Mucosa of rectum (tissue), 2 donors: ENCODE results near the gene ASPDH.

Experiments used
- H3K27ac ChIP-seq, 2 donors: one replicate each; pipeline ENCODE4 v1.7.0; 2013; ENCODE audit warnings: inconsistent platforms in 2 of 2, low read depth in 2 of 2, low read length in 2 of 2
- H3K27me3 ChIP-seq, 2 donors: one replicate each; pipeline ENCODE4 v1.7.0; 2013; ENCODE audit warnings: low read length in 2 of 2; ENCODE audit not compliant: control insufficient read depth in 2 of 2, insufficient read depth in 2 of 2
- H3K36me3 ChIP-seq, 2 donors: one replicate each; pipeline ENCODE4 v1.7.0; 2013; ENCODE audit warnings: low read length in 2 of 2; ENCODE audit not compliant: control insufficient read depth in 2 of 2, insufficient read depth in 2 of 2
- H3K4me1 ChIP-seq, 2 donors: one replicate each; pipeline ENCODE4 v1.7.0; 2013; ENCODE audit warnings: low read length in 2 of 2, mild to moderate bottlenecking in 1 of 2; ENCODE audit not compliant: control insufficient read depth in 2 of 2, insufficient read depth in 2 of 2
- H3K4me3 ChIP-seq, 2 donors: one replicate each; pipeline ENCODE4 v1.7.0; 2013; ENCODE audit warnings: low read length in 2 of 2
- H3K9ac ChIP-seq, 2 donors: one replicate each; pipeline ENCODE4 v1.7.0; 2013; ENCODE audit warnings: low read length in 2 of 2, low read depth in 1 of 2, mild to moderate bottlenecking in 1 of 2
- H3K9me3 ChIP-seq, 2 donors: one replicate each; pipeline ENCODE4 v1.7.0; 2013; ENCODE audit warnings: low read length in 2 of 2; ENCODE audit not compliant: control insufficient read depth in 2 of 2
- donor health status: healthy.
- donor health status: Normal muscosa, but diverticular disease.

Gene ASPDH

GRCh38 chr19:50555033-50555432, 41.3 kb upstream of the ASPDH start:
- Histone ChIP-seq H3K4me3 (no peak overlapping the region), H3K9me3 (no peaks in the 10 kb centered on the region), H3K4me1 (peaks cover 0 to 3% of the 10 kb centered on the region in 2 donors), H3K27ac (no peak overlapping the region), H3K27me3 (peaks cover 20 to 29% of the 10 kb centered on the region in 2 donors), H3K9ac (no peak overlapping the region), H3K36me3 (no peaks in the 10 kb centered on the region)

- peaks cover 20 to 29% of the 10 kb centered on the region in 2 donors for H3K27me3 ChIP-seq
- H3K27ac ChIP-seq, result no peak overlapping the region
- H3K4me3 ChIP-seq, result no peak overlapping the region
- peaks cover 0 to 3% of the 10 kb centered on the region in 2 donors for H3K4me1 ChIP-seq
- H3K9ac ChIP-seq, result no peak overlapping the region
- no peaks in the 10 kb centered on the region for H3K9me3 ChIP-seq
- H3K36me3 ChIP-seq, result no peaks in the 10 kb centered on the region
These were observed 40.5 kb upstream of the ASPDH start for GRCh38 chr19:50554212-50554611.

GRCh38 chr19:50553134-50553703, 39.5 kb upstream of the ASPDH start:
- Histone ChIP-seq H3K9me3 (no peaks in the 10 kb centered on the region), H3K27ac (no peak overlapping the region), H3K4me3 (no peak overlapping the region), H3K27me3 (peaks cover 20 to 29% of the 10 kb centered on the region in 2 donors), H3K4me1 (peaks cover 0 to 3% of the 10 kb centered on the region in 2 donors), H3K36me3 (no peaks in the 10 kb centered on the region), H3K9ac (no peak overlapping the region)

GRCh38 chr19:50552540-50552939, 38.8 kb upstream of the ASPDH start:
- Histone ChIP-seq H3K36me3 (no peaks in the 10 kb centered on the region), H3K4me1 (peaks cover 0 to 3% of the 10 kb centered on the region in 2 donors), H3K9ac (no peak overlapping the region), H3K27ac (no peak overlapping the region), H3K27me3 (peaks cover 20 to 29% of the 10 kb centered on the region in 2 donors), H3K9me3 (no peaks in the 10 kb centered on the region), H3K4me3 (no peak overlapping the region)

GRCh38 chr19:50551715-50552187, 38.0 kb upstream of the ASPDH start:
- Histone ChIP-seq H3K36me3 (no peaks in the 10 kb centered on the region), H3K9ac (no peak overlapping the region), H3K27ac (no peak overlapping the region), H3K4me3 (no peak overlapping the region), H3K4me1 (peaks cover 0 to 3% of the 10 kb centered on the region in 2 donors), H3K27me3 (peaks cover 15 to 29% of the 10 kb centered on the region in 2 donors), H3K9me3 (no peaks in the 10 kb centered on the region)

- Histone ChIP-seq H3K36me3 (no peaks in the 10 kb centered on the region), H3K4me1 (no peaks in the 10 kb centered on the region), H3K4me3 (no peak overlapping the region), H3K9ac (no peak overlapping the region), H3K27ac (no peak overlapping the region), H3K27me3 (peaks cover 15 to 25% of the 10 kb centered on the region in 2 donors), H3K9me3 (no peaks in the 10 kb centered on the region)
These were observed 37.5 kb upstream of the ASPDH start for GRCh38 chr19:50551034-50551714.

- Histone ChIP-seq H3K4me3 (no peak overlapping the region), H3K4me1 (no peaks in the 10 kb centered on the region), H3K27me3 (peaks cover 12 to 24% of the 10 kb centered on the region in 2 donors), H3K9ac (no peak overlapping the region), H3K27ac (no peak overlapping the region), H3K9me3 (no peaks in the 10 kb centered on the region), H3K36me3 (no peaks in the 10 kb centered on the region)
These were observed 36.9 kb upstream of the ASPDH start for GRCh38 chr19:50550594-50550966.

GRCh38 chr19:50549927-50550593, 36.3 kb upstream of the ASPDH start:
- H3K9me3 ChIP-seq, result no peaks in the 10 kb centered on the region
- H3K4me3 ChIP-seq, result no peak overlapping the region
- peaks cover 7 to 19% of the 10 kb centered on the region in 2 donors for H3K27me3 ChIP-seq
- no peaks in the 10 kb centered on the region for H3K36me3 ChIP-seq
- H3K4me1 ChIP-seq, result no peaks in the 10 kb centered on the region
- H3K27ac ChIP-seq, result no peak overlapping the region
- H3K9ac ChIP-seq, result no peak overlapping the region

GRCh38 chr19:50549059-50549926, 35.6 kb upstream of the ASPDH start:
- peaks cover 2 to 14% of the 10 kb centered on the region in 2 donors for H3K27me3 ChIP-seq
- no peak overlapping the region for H3K4me3 ChIP-seq

More at GRCh38 chr19:50549059-50549926, 35.6 kb upstream of the ASPDH start:
- Histone ChIP-seq H3K27ac (no peak overlapping the region), H3K4me1 (no peaks in the 10 kb centered on the region), H3K9ac (no peak overlapping the region), H3K36me3 (no peaks in the 10 kb centered on the region), H3K9me3 (no peaks in the 10 kb centered on the region)
